Heart left ventricle (tissue), 13 donors: ENCODE measurements around the gene MTUS2.

Experiments used
- CTCF ChIP-seq, 12 donors: fragments of 200-600 bp; sonication (generic) in 4 of 12; IDR thresholded peaks; one replicate each; pipeline versions ENCODE4 v1.5.0 to v1.8.0; 2018 to 2022; ENCODE audit warnings: antibody characterized with exemption in 12 of 12, mild to moderate bottlenecking in 5 of 12
- POLR2A ChIP-seq, 2 donors: fragments of 450-650 bp; IDR thresholded peaks; one replicate each; pipeline ENCODE4 v1.6.1; 2017; ENCODE audit warnings: antibody characterized with exemption in 2 of 2, mild to moderate bottlenecking in 2 of 2, moderate library complexity in 2 of 2
- donor health status: ischemic (EF 13 %, LVEDD 7.1; RV severe dilation, severe dysfunction).
- donor health status: DM: no; HTN: yes; CAD: no.
- donor health status: DM: no; HTN: no; CAD: no.
- donor health status: ischemic (EF 25% LVEDD 6.9; RV normal size, moderate dysfunction).
- donor health status: ischemic (EF 25% LVEDD 5.7; RV mildly dilated, moderate dysfunction).
- donor health status: ischemic (EF 35%, LVEDD 5.7; RV mildly dilated, moderate dysfunction).
- donor health status: nonischemic (EF 11% LVEDD 7.7; RV severe dilation, severe dysfunction).
- donor health status: DM: yes; HTN: yes; CAD: no.
- donor health status: PGD.
- donor health status: ischemic (EF 29% LVEDD 5.4; RV normal size, mild dysfunction).
- donor health status: nonischemic (EF 23%, LVEDD 6.1; RV moderate dilation, normal function).

DNA sequence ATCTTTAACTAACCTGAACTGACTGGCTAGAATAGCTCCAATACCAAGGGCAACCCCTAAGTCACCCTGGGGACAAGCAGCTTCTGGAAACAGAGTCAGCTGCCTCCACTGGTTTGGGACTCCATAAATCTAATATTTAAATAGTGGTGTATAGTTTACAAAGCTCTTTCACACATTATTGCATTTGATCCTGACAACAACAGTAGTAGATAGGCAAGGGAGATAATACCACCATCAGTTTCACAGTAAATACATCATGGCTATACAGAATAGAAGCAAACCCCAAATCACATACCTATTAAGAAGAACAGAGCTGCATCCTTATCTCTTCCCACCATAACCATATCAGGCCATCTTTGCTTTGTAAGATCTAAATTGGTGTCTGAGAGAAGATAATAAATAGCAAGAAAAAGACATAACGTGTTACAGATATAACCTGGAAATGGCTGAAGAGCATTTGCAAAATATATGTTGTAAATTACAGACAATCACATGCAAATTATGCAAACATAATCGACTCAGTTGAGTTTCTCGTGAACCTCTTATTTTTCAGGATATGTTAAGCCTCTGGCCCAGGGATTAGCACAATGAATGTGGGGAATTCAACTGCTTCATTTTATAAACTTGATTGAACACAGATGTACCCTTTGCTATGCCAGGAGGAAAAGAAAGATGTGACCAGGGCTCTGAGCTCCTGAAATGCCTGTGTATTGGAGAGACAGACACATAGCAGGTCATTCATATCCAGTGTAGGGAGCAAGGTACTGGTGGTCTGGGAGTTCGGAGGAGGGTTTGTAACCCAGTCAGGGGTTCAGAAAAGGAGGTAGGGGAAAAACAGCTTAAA lies 632.9 kb downstream of the MTUS2 start:
- TF ChIP-seq POLR2A (IDR thresholded peaks at IDR 0.05) = no peak
- no peak for TF ChIP-seq CTCF (IDR thresholded peaks at IDR 0.05)
